ENCODE data around the gene TNFAIP3.

DNA sequence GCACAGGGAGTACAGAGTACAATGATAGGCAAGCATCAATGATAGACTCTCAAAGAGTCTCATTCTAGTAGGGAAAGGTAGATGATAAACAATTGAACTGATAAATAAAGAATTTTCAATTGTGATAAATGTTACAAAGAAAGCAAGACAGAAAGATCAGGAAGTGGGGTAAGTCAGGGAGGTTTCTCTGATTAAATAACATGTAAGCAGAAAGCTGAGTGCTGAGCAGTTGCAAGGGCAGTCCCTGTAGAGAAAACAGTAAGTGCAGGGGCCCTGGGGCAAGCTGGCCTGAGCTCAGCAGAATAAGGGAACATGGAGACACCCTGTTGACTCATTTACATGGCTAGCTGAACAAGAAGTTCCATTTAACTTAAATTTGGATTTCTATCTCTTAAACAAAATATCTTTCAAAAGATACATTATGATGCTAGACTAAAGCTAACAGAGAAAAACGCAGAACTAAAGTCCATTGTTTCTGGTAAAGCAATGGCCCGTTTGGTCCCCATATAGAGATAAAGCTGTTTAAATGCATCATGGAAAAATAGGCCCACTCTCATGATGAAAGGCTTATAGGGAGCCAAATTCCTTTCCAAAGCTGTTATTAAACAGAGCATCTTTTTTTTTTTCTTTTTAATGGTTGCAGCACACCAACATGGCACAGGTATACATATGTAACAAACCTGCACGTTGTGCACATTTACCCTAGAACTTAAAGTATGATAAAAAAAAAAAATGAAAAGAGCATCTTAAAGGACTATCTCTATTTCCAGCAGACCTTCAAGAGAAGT is 5.3 kb upstream of the TNFAIP3 start:
- TF ChIP-seq CTCF (conservative IDR thresholded peaks at IDR 0.05) = no peak
- TF ChIP-seq ZFX (IDR thresholded peaks at IDR 0.05) = no peak
